H1 (cell line): ENCODE results near the gene CITED4. TPM values are rescaled to one million over a fixed set of nuclear protein-coding genes. Genes with fewer than 3 reads are reported as not detected.

Experiments used
- CTCF ChIA-PET: fragments of 300-600 bp; sonication (Branson Sonifier 250); formaldehyde crosslinking; loops from one replicate; lab custom pipeline; 2021; ENCODE audit not compliant: partially characterized antibody; lab: Charles Lee
- POLR2A ChIA-PET: fragments of 300-600 bp; sonication (Branson Sonifier 250); formaldehyde crosslinking; loops from one replicate; lab custom pipeline; 2021; ENCODE audit warnings: inconsistent platforms; ENCODE audit not compliant: partially characterized antibody; lab: Charles Lee
- DNase-seq, 2 experiments: peaks; one replicate each; pipeline versions ENCODE4 v3.0.0 to v3.0.0-alpha.2; 2010 to 2022; ENCODE audit warnings: low spot score in 2 of 2, low read depth in 1 of 2, mixed read lengths in 1 of 2
- FAIRE-seq: peaks from 2 replicates; lab custom pipeline; 2011; peaks lifted over from hg19 to GRCh38; lab: Jason Lieb, UNC
- H2AFZ ChIP-seq: 2 replicates; pipeline ENCODE4 v1.8.1; 2012; ENCODE audit warnings: low read length, inconsistent platforms
- H2AK5ac ChIP-seq: 2 replicates; pipeline ENCODE4 v1.6.1; 2013; ENCODE audit warnings: low read depth, low read length
- H2BK120ac ChIP-seq: replicated peaks from 2 replicates; pipeline ENCODE3; 2013; ENCODE audit warnings: low read depth, low read length, inconsistent platforms
- H2BK12ac ChIP-seq: 2 replicates; pipeline ENCODE4 v1.6.1; 2013; ENCODE audit warnings: low read depth, low read length
- H2BK15ac ChIP-seq: 2 replicates; pipeline ENCODE4 v1.6.1; 2013; ENCODE audit warnings: low read length
- H2BK20ac ChIP-seq: 2 replicates; pipeline ENCODE4 v1.6.1; 2013; ENCODE audit warnings: low read length
- H2BK5ac ChIP-seq: 2 replicates; pipeline ENCODE4 v1.6.1; 2013; ENCODE audit warnings: low read depth, low read length
- H3K14ac ChIP-seq: 2 replicates; pipeline ENCODE4 v1.6.1; 2013; ENCODE audit warnings: inconsistent platforms; ENCODE audit not compliant: insufficient read length
- H3K18ac ChIP-seq: 2 replicates; pipeline ENCODE4 v1.6.1; 2013; ENCODE audit warnings: low read length; ENCODE audit errors: extremely low read depth
- H3K23ac ChIP-seq: 2 replicates; pipeline ENCODE4 v1.6.1; 2013; ENCODE audit warnings: inconsistent platforms; ENCODE audit not compliant: insufficient read length
- H3K23me2 ChIP-seq: 2 replicates; pipeline ENCODE4 v1.6.1; 2013; ENCODE audit warnings: low read depth, low read length
- H3K27ac ChIP-seq: 2 replicates; pipeline ENCODE4 v1.6.1; 2011; ENCODE audit warnings: low read depth, low read length, inconsistent platforms
- H3K27me3 ChIP-seq, 4 experiments: replicated peaks in 1 of 4; 1 replicate in 1 of 4; 2 replicates in 3 of 4; pipeline versions ENCODE4 v1.6.1 to v1.8.1; 2011 to 2013; ENCODE audit warnings: low read length in 3 of 4, mild to moderate bottlenecking in 3 of 4, inconsistent platforms in 2 of 4, mixed read lengths in 2 of 4, moderate library complexity in 1 of 4; ENCODE audit not compliant: control insufficient read depth in 3 of 4, insufficient read depth in 3 of 4; ENCODE audit errors: extremely low read depth in 1 of 4
- H3K36me3 ChIP-seq, 4 experiments: 2 replicates each; pipeline versions ENCODE4 v1.6.1 to v1.8.1; 2011 to 2013; ENCODE audit warnings: mild to moderate bottlenecking in 4 of 4, low read length in 3 of 4, moderate library complexity in 2 of 4, control low read depth in 1 of 4, inconsistent platforms in 1 of 4; ENCODE audit not compliant: insufficient read depth in 4 of 4, control insufficient read depth in 2 of 4
- H3K4ac ChIP-seq: replicated peaks from 2 replicates; pipeline ENCODE3; 2013; ENCODE audit warnings: low read length, low read depth, mixed read lengths, inconsistent platforms; ENCODE audit not compliant: insufficient read length
- H3K4me1 ChIP-seq, 4 experiments: replicated peaks in 1 of 4; 1 replicate in 1 of 4; 2 replicates in 3 of 4; pipeline versions ENCODE4 v1.6.1 to v1.8.1; 2011 to 2013; ENCODE audit warnings: low read length in 3 of 4, inconsistent platforms in 2 of 4, mixed read lengths in 1 of 4; ENCODE audit not compliant: insufficient read depth in 4 of 4, control insufficient read depth in 3 of 4
- H3K4me2 ChIP-seq, 2 experiments: 2 replicates each; pipeline versions ENCODE4 v1.6.1 to v1.8.1; 2011 to 2013; ENCODE audit warnings: low read depth in 2 of 2, low read length in 2 of 2, control low read depth in 1 of 2, inconsistent platforms in 1 of 2, mild to moderate bottlenecking in 1 of 2; ENCODE audit not compliant: insufficient read depth in 1 of 2
- H3K4me3 ChIP-seq, 4 experiments: fragments of 200-600, 300-600 bp in 1 of 4; sonication (generic), shearing (Covaris generic), sonication (Bioruptor Twin) in 1 of 4; 2 replicates each; pipeline versions ENCODE4 v1.5.1 to v1.8.1; 2011 to 2016; ENCODE audit warnings: low read length in 4 of 4, low read depth in 3 of 4, control low read depth in 2 of 4, inconsistent platforms in 2 of 4, mild to moderate bottlenecking in 2 of 4, mixed read lengths in 1 of 4, moderate library complexity in 1 of 4; ENCODE audit not compliant: insufficient read depth in 2 of 4; ENCODE audit errors: extremely low read depth in 1 of 4
- H3K56ac ChIP-seq: replicated peaks from 2 replicates; pipeline ENCODE3; 2013; ENCODE audit warnings: low read depth, mild to moderate bottlenecking, mixed read lengths, low read length, inconsistent platforms; ENCODE audit not compliant: insufficient read length
- H3K79me1 ChIP-seq: 2 replicates; pipeline ENCODE4 v1.6.1; 2013; ENCODE audit warnings: low read depth, low read length, control low read depth
- H3K79me2 ChIP-seq, 2 experiments: 2 replicates each; pipeline versions ENCODE4 v1.6.1 to v1.8.1; 2012 to 2013; ENCODE audit warnings: low read length in 2 of 2, mild to moderate bottlenecking in 2 of 2, inconsistent platforms in 1 of 2; ENCODE audit not compliant: insufficient read depth in 2 of 2, control insufficient read depth in 1 of 2
- H3K9ac ChIP-seq, 4 experiments: replicated peaks in 1 of 4; 1 replicate in 1 of 4; 2 replicates in 3 of 4; pipeline versions ENCODE4 v1.6.1 to v1.8.1; 2011 to 2013; ENCODE audit warnings: low read depth in 3 of 4, low read length in 3 of 4, control low read depth in 2 of 4, mild to moderate bottlenecking in 2 of 4, moderate library complexity in 2 of 4, inconsistent platforms in 1 of 4; ENCODE audit errors: extremely low read depth in 1 of 4
- H3K9me3 ChIP-seq, 2 experiments: 2 replicates each; pipeline versions ENCODE4 v1.6.1 to v1.8.1; 2012 to 2013; ENCODE audit warnings: mild to moderate bottlenecking in 2 of 2, moderate library complexity in 2 of 2, control low read depth in 1 of 2, inconsistent platforms in 1 of 2, low read depth in 1 of 2, low read length in 1 of 2, mixed read lengths in 1 of 2; ENCODE audit not compliant: insufficient read depth in 2 of 2
- H4K20me1 ChIP-seq, 2 experiments: replicated peaks in 1 of 2; 2 replicates each; pipeline versions ENCODE3 to v1.8.1; 2011 to 2013; ENCODE audit warnings: inconsistent platforms in 2 of 2, low read length in 2 of 2, mild to moderate bottlenecking in 1 of 2; ENCODE audit not compliant: insufficient read depth in 2 of 2, control insufficient read depth in 1 of 2
- H4K5ac ChIP-seq: 2 replicates; pipeline ENCODE4 v1.6.1; 2013; ENCODE audit warnings: low read length, low read depth, mixed read lengths, inconsistent platforms; ENCODE audit not compliant: insufficient read length
- H4K8ac ChIP-seq: 2 replicates; pipeline ENCODE4 v1.8.0; 2013; ENCODE audit warnings: mild to moderate bottlenecking, moderate library complexity, low read length, inconsistent platforms; ENCODE audit not compliant: insufficient read depth; ENCODE audit errors: extremely low read depth
- H4K91ac ChIP-seq: replicated peaks from 2 replicates; pipeline ENCODE3; 2013; ENCODE audit warnings: low read length, mixed read lengths, inconsistent platforms; ENCODE audit not compliant: insufficient read length
- CEBPB ChIP-seq: IDR thresholded peaks from 2 replicates; pipeline ENCODE4 v1.6.1; 2012; ENCODE audit warnings: low read depth, low read length
- EGR1 ChIP-seq: IDR thresholded peaks from 2 replicates; pipeline ENCODE4 v1.6.1; 2011; ENCODE audit warnings: low read depth, low read length, borderline replicate concordance
- EP300 ChIP-seq, 2 experiments: IDR thresholded peaks; 1 replicate in 1 of 2; 2 replicates in 1 of 2; pipeline ENCODE4 v1.6.1; 2011 to 2012; ENCODE audit warnings: low read depth in 2 of 2, low read length in 2 of 2, mild to moderate bottlenecking in 2 of 2, borderline replicate concordance in 1 of 2, inconsistent platforms in 1 of 2, moderate library complexity in 1 of 2
- EZH2 ChIP-seq: fragments of 200-600 bp; sonication (generic); IDR thresholded peaks from 2 replicates; pipeline ENCODE4 v1.7.1; 2012; ENCODE audit warnings: low read depth, mild to moderate bottlenecking, moderate library complexity, low read length, inconsistent platforms; ENCODE audit not compliant: severe bottlenecking
- GABPA ChIP-seq: IDR thresholded peaks from 2 replicates; pipeline ENCODE4 v1.6.1; 2011; ENCODE audit warnings: mild to moderate bottlenecking, low read length, moderate library complexity, borderline replicate concordance; ENCODE audit not compliant: insufficient read depth
- HDAC2 ChIP-seq, 2 experiments: fragments of 300-600 bp in 1 of 2; sonication (generic) in 1 of 2; IDR thresholded peaks; 2 replicates each; pipeline ENCODE4 v1.6.1; 2011 to 2012; ENCODE audit warnings: low read depth in 2 of 2, low read length in 2 of 2, mild to moderate bottlenecking in 2 of 2, moderate library complexity in 2 of 2, borderline replicate concordance in 1 of 2, inconsistent platforms in 1 of 2
- RBBP5 ChIP-seq: IDR thresholded peaks from 2 replicates; pipeline ENCODE4 v1.7.1; 2012; ENCODE audit warnings: low read depth, mild to moderate bottlenecking, inconsistent platforms, low read length, moderate library complexity, borderline replicate concordance
- RFX5 ChIP-seq: IDR thresholded peaks from 2 replicates; pipeline ENCODE4 v1.6.1; 2011; ENCODE audit warnings: low read depth, low read length, improper control_type of control experiment, borderline replicate concordance
- SIRT6 ChIP-seq: IDR thresholded peaks from one replicate; pipeline ENCODE4 v1.7.1; 2012; ENCODE audit warnings: low read length, inconsistent platforms
- SP4 ChIP-seq: IDR thresholded peaks from 2 replicates; pipeline ENCODE4 v1.6.1; 2012; ENCODE audit warnings: low read length, inconsistent platforms
- ZNF274 ChIP-seq: IDR thresholded peaks from 2 replicates; pipeline ENCODE4 v1.7.0; 2012; ENCODE audit warnings: low read length, borderline replicate concordance; ENCODE audit errors: extremely low read depth
- WGBS, 2 experiments: shearing (Covaris generic) in 1 of 2; methylation state at CpG; one replicate each; pipeline versions ENCODE4 v1.1.6 to v1.1.7; 2013 to 2015; ENCODE audit warnings: low lambda C conversion rate in 2 of 2, mixed read lengths in 2 of 2, inconsistent platforms in 1 of 2, low coverage in 1 of 2, missing lambda C conversion rate in 1 of 2; ENCODE audit not compliant: insufficient replicate concordance in 2 of 2, insufficient coverage in 1 of 2, insufficient read length in 1 of 2; ENCODE audit errors: extremely low coverage in 1 of 2, missing lambda C conversion rate in 1 of 2; 5-methylcytosine and 5-hydroxymethylcytosine counted together
- polyA plus RNA-seq, 7 experiments: library from polyadenylated mRNA; depleted of rRNA in 3 of 7; stranded (reverse) in 5 of 7; unstranded in 2 of 7; fragments of >200 nt in 5 of 7; fragments of 200-250 nt in 2 of 7; gene quantifications; 1 replicate in 5 of 7; 2 replicates in 1 of 7; 4 replicates in 1 of 7; pipeline versions ENCODE4 v1.2.1 to v1.2.3, GENCODE V29; 2011 to 2013; ENCODE audit warnings: missing spikeins in 2 of 7, mixed read lengths in 2 of 7
- total RNA-seq: library from RNA; stranded (reverse); fragmentation: NEBNext Ultra II Directional; extraction: Animal tissue kit (Norgen Biotek cat#: 25700); gene quantifications from 2 replicates; pipeline ENCODE4 v1.2.1, GENCODE V29; 2021
- TF ChIP-seq, protein P1 (sequence below): IDR thresholded peaks from 2 replicates; pipeline ENCODE4 v1.6.1; 2012; ENCODE audit warnings: low read length, inconsistent platforms

CITED4 gene
- total and polyA plus RNA-seq, 2 of the 8 experiments (the other 6 are each of a cell fraction or from before 2014, with no cell fraction given), result 5.4 to 16.3 TPM

GRCh38 chr1:40833979-40834378, 28.2 kb downstream of the CITED4 start:
- POLR2A ChIA-PET, result interaction anchor here (0.6 kb wide), 1 partner anchor 72 kb away, joined by 3 read pairs; no protein-coding TSS in a partner anchor
- Histone ChIP-seq H3K23me2 (no peaks in the 10 kb centered on the region), H3K36me3 (peaks cover 0 to 5% (median 0%) of the 10 kb centered on the region in 4 experiments; a peak in 1 of 8 replicates), H4K8ac (no peak overlapping the region), H4K91ac (no peak overlapping the region), H2AFZ (no peak overlapping the region), H3K4ac (no peak overlapping the region), H3K4me2 (no peak overlapping the region), H2BK20ac (no peak overlapping the region), H2BK120ac (no peak overlapping the region), H4K20me1 (no peaks in the 10 kb centered on the region), H2BK12ac (no peak overlapping the region), H2BK15ac (no peak overlapping the region), H2BK5ac (no peak overlapping the region), H3K9me3 (no peaks in the 10 kb centered on the region), H3K23ac (no peak overlapping the region), H3K4me1 (no peaks in the 10 kb centered on the region; a peak in 1 of 7 replicates), H3K9ac (no peak overlapping the region), H3K79me1 (no peaks in the 10 kb centered on the region), H3K27ac (no peak overlapping the region), H2AK5ac (no peak overlapping the region), H3K79me2 (no peaks in the 10 kb centered on the region), H3K27me3 (no peaks in the 10 kb centered on the region), H3K14ac (no peak overlapping the region), H3K4me3 (no peak overlapping the region), H3K56ac (no peak overlapping the region), H3K18ac (no peak overlapping the region), H4K5ac (no peak overlapping the region)
- 78% methylated on average over 1 of the region's 1 CpG; no CpG with 5 or more reads in 1 of the 2 experiments for WGBS, 2 experiments
- FAIRE-seq, result no peak
- CTCF ChIA-PET, result interaction anchor here (0.7 to 4.0 kb wide), 5 partner anchors 13 to 115 kb away, joined by 3 to 31 read pairs (median 8); no protein-coding TSS in a partner anchor
- no peak for DNase-seq
- TF ChIP-seq, protein P1, sequence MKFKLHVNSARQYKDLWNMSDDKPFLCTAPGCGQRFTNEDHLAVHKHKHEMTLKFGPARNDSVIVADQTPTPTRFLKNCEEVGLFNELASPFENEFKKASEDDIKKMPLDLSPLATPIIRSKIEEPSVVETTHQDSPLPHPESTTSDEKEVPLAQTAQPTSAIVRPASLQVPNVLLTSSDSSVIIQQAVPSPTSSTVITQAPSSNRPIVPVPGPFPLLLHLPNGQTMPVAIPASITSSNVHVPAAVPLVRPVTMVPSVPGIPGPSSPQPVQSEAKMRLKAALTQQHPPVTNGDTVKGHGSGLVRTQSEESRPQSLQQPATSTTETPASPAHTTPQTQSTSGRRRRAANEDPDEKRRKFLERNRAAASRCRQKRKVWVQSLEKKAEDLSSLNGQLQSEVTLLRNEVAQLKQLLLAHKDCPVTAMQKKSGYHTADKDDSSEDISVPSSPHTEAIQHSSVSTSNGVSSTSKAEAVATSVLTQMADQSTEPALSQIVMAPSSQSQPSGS, result no peak
- TF ChIP-seq CEBPB (no peak), EP300 (IDR thresholded peaks at IDR 0.05; ENCODE audit: borderline replicate concordance in 1 of 2, low read depth in 2 of 2, low read length in 2 of 2) (no peak), HDAC2 (IDR thresholded peaks at IDR 0.05; ENCODE audit: borderline replicate concordance in 1 of 2, low read depth in 2 of 2, low read length in 2 of 2) (no peak), EZH2 (no peak), SP4 (no peak), ZNF274 (no peak), EGR1 (no peak), GABPA (no peak), SIRT6 (no peak), RBBP5 (no peak), RFX5 (no peak)
